ENCODE measurements around the gene RPS6KA2. TPM values are rescaled to one million over a fixed set of nuclear protein-coding genes. Genes with fewer than 3 reads are reported as not detected.

Gene RPS6KA2
- polyA plus RNA-seq, 1 experiment = 70.9 TPM

- no peak for TF ChIP-seq CTCF (IDR thresholded peaks at IDR 0.05; ENCODE audit: low read depth, low read length)
- ChIA-PET CTCF (no interaction called here), POLR2A (no interaction called here)
- H3K9me3 ChIP-seq (ENCODE audit: control insufficient read depth, insufficient read depth, low read length) = peaks cover 8% of the 10 kb centered on the region
- no peak overlapping the region for H3K4me3 ChIP-seq (ENCODE audit: low read depth, low read length)
- H3K27me3 ChIP-seq (ENCODE audit: control insufficient read depth, insufficient read depth, low read length) = no peaks in the 10 kb centered on the region
- H3K27ac ChIP-seq (ENCODE audit: low read depth, low read length) = no peak overlapping the region
- DNase-seq (ENCODE audit: low read depth, low spot score) = no peak
These were observed 68.7 kb downstream of the RPS6KA2 start for GRCh38 chr6:166558156-166559005.

GRCh38 chr6:166556863-166557322 is 70.2 kb downstream of the RPS6KA2 start:
- CTCF ChIA-PET = no interaction called here
- Histone ChIP-seq H3K27ac (ENCODE audit: low read depth, low read length) (no peak overlapping the region), H3K27me3 (ENCODE audit: control insufficient read depth, insufficient read depth, low read length) (no peaks in the 10 kb centered on the region), H3K9me3 (ENCODE audit: control insufficient read depth, insufficient read depth, low read length) (peaks cover 8% of the 10 kb centered on the region), H3K4me3 (ENCODE audit: low read depth, low read length) (no peak overlapping the region)
- no peak for TF ChIP-seq CTCF (IDR thresholded peaks at IDR 0.05; ENCODE audit: low read depth, low read length)
- POLR2A ChIA-PET = interaction anchor here (1.2 kb wide), 1 partner anchor 71 kb away, joined by 3 read pairs; no protein-coding TSS in a partner anchor
- no peak for DNase-seq (ENCODE audit: low read depth, low spot score)

GRCh38 chr6:166556336-166556735 is 70.7 kb downstream of the RPS6KA2 start:
- Histone ChIP-seq H3K27ac (ENCODE audit: low read depth, low read length) (no peak overlapping the region), H3K27me3 (ENCODE audit: control insufficient read depth, insufficient read depth, low read length) (no peaks in the 10 kb centered on the region), H3K4me3 (ENCODE audit: low read depth, low read length) (no peak overlapping the region), H3K9me3 (ENCODE audit: control insufficient read depth, insufficient read depth, low read length) (peaks cover 8% of the 10 kb centered on the region)
- ChIA-PET CTCF (no interaction called here), POLR2A (interaction anchor here (1.2 kb wide), 1 partner anchor 71 kb away, joined by 3 read pairs; no protein-coding TSS in a partner anchor)
- TF ChIP-seq CTCF (IDR thresholded peaks at IDR 0.05; ENCODE audit: low read depth, low read length) = no peak
- no peak for DNase-seq (ENCODE audit: low read depth, low spot score)

GRCh38 chr6:166555086-166555485 is 72.0 kb downstream of the RPS6KA2 start:
- CTCF ChIA-PET = interaction anchor here (1.0 to 1.3 kb wide), 2 partner anchors 72 to 220 kb away, joined by 3 read pairs; partner anchors contain the start of gene RPS6KA2
- POLR2A ChIA-PET = no interaction called here
- no peak for DNase-seq (ENCODE audit: low read depth, low spot score)
- no peak overlapping the region for H3K27ac ChIP-seq (ENCODE audit: low read depth, low read length)
- H3K4me3 ChIP-seq (ENCODE audit: low read depth, low read length) = no peak overlapping the region
- H3K27me3 ChIP-seq (ENCODE audit: control insufficient read depth, insufficient read depth, low read length) = no peaks in the 10 kb centered on the region
- peaks cover 7% of the 10 kb centered on the region for H3K9me3 ChIP-seq (ENCODE audit: control insufficient read depth, insufficient read depth, low read length)
- no peak for TF ChIP-seq CTCF (IDR thresholded peaks at IDR 0.05; ENCODE audit: low read depth, low read length)

- TF ChIP-seq CTCF (IDR thresholded peaks at IDR 0.05; ENCODE audit: low read depth, low read length) = no peak
- no peak overlapping the region for H3K4me3 ChIP-seq (ENCODE audit: low read depth, low read length)
- no peak for DNase-seq (ENCODE audit: low read depth, low spot score)
- H3K27me3 ChIP-seq (ENCODE audit: control insufficient read depth, insufficient read depth, low read length) = no peaks in the 10 kb centered on the region
- H3K27ac ChIP-seq (ENCODE audit: low read depth, low read length) = peak overlapping the region; percentile 48
- peaks cover 6% of the 10 kb centered on the region for H3K9me3 ChIP-seq (ENCODE audit: control insufficient read depth, insufficient read depth, low read length)
- ChIA-PET CTCF (interaction anchor here (0.6 to 1.3 kb wide), 3 partner anchors 24 to 220 kb away, joined by 3 read pairs; no protein-coding TSS in a partner anchor), POLR2A (no interaction called here)
These were observed 72.7 kb downstream of the RPS6KA2 start for GRCh38 chr6:166554316-166554715.

Measured in AG04450 (cell line).